ENCODE results near the gene PLS1. TPM values are rescaled to one million over a fixed set of nuclear protein-coding genes. Genes with fewer than 3 reads are reported as not detected.

PLS1 gene
- total RNA-seq, 6 experiments from 2014 or later: 0.64 to 1.4 (median 1.2) TPM

GRCh38 chr3:142626971-142627370 is 30.8 kb downstream of the PLS1 start:
- Mint-ChIP-seq H3K4me3 (no peak overlapping the region), H3K27me3 (ENCODE audit: insufficient read depth) (peaks cover 13% of the 10 kb centered on the region; the same call in 1 of the 2 replicates)

GRCh38 chr3:142628801-142629200 is 32.6 kb downstream of the PLS1 start:
- Mint-ChIP-seq H3K4me1 (ENCODE audit: low read depth) (no peaks in the 10 kb centered on the region), H3K9me3 (no peaks in the 10 kb centered on the region), H3K27me3 (ENCODE audit: insufficient read depth) (peaks cover 13% of the 10 kb centered on the region), H3K36me3 (ENCODE audit: low read depth) (no peaks in the 10 kb centered on the region), H3K27ac (no peak overlapping the region), H3K4me3 (no peak overlapping the region)
- DNase-seq: no peak
- no peak for TF ChIP-seq CTCF (IDR thresholded peaks at IDR 0.05)

More at GRCh38 chr3:142626971-142627370, 30.8 kb downstream of the PLS1 start:
- Mint-ChIP-seq H3K9me3 (no peaks in the 10 kb centered on the region), H3K27ac (no peak overlapping the region), H3K4me1 (ENCODE audit: low read depth) (no peaks in the 10 kb centered on the region), H3K36me3 (ENCODE audit: low read depth) (no peaks in the 10 kb centered on the region)
- TF ChIP-seq CTCF (IDR thresholded peaks at IDR 0.05): no peak
- no peak for DNase-seq

GRCh38 chr3:142633073-142633472 is 36.9 kb downstream of the PLS1 start:
- DNase-seq: no peak
- H3K27me3 Mint-ChIP-seq (ENCODE audit: insufficient read depth): peaks cover 7% of the 10 kb centered on the region
- H3K4me3 Mint-ChIP-seq: no peak overlapping the region
- TF ChIP-seq CTCF (IDR thresholded peaks at IDR 0.05): no peak
- no peak overlapping the region for H3K27ac Mint-ChIP-seq
- no peaks in the 10 kb centered on the region for H3K36me3 Mint-ChIP-seq (ENCODE audit: low read depth)
- H3K4me1 Mint-ChIP-seq (ENCODE audit: low read depth): no peaks in the 10 kb centered on the region
- no peaks in the 10 kb centered on the region for H3K9me3 Mint-ChIP-seq

GRCh38 chr3:142636050-142636449 is 39.9 kb downstream of the PLS1 start:
- H3K9me3 Mint-ChIP-seq: no peaks in the 10 kb centered on the region
- no peaks in the 10 kb centered on the region for H3K36me3 Mint-ChIP-seq (ENCODE audit: low read depth)
- no peak overlapping the region for H3K4me3 Mint-ChIP-seq
- TF ChIP-seq CTCF (IDR thresholded peaks at IDR 0.05): no peak
- peaks cover 3% of the 10 kb centered on the region for H3K27me3 Mint-ChIP-seq (ENCODE audit: insufficient read depth)
- DNase-seq: no peak
- no peak overlapping the region for H3K27ac Mint-ChIP-seq
- no peaks in the 10 kb centered on the region for H3K4me1 Mint-ChIP-seq (ENCODE audit: low read depth)

- H3K36me3 Mint-ChIP-seq (ENCODE audit: low read depth): no peaks in the 10 kb centered on the region
- DNase-seq: no peak
- no peak for TF ChIP-seq CTCF (IDR thresholded peaks at IDR 0.05)
- H3K4me3 Mint-ChIP-seq: no peak overlapping the region
- no peak overlapping the region for H3K27ac Mint-ChIP-seq
- no peaks in the 10 kb centered on the region for H3K4me1 Mint-ChIP-seq (ENCODE audit: low read depth)
- H3K27me3 Mint-ChIP-seq (ENCODE audit: insufficient read depth): peaks cover 3% of the 10 kb centered on the region
- H3K9me3 Mint-ChIP-seq: no peaks in the 10 kb centered on the region
Observed at GRCh38 chr3:142636664-142637063, 40.5 kb downstream of the PLS1 start.

- no peak for TF ChIP-seq CTCF (IDR thresholded peaks at IDR 0.05)
- H3K27me3 Mint-ChIP-seq (ENCODE audit: insufficient read depth): peaks cover 8% of the 10 kb centered on the region
- DNase-seq: no peak
- H3K4me3 Mint-ChIP-seq: no peak overlapping the region
- no peaks in the 10 kb centered on the region for H3K4me1 Mint-ChIP-seq (ENCODE audit: low read depth)
- no peaks in the 10 kb centered on the region for H3K36me3 Mint-ChIP-seq (ENCODE audit: low read depth)
- no peaks in the 10 kb centered on the region for H3K9me3 Mint-ChIP-seq
- no peak overlapping the region for H3K27ac Mint-ChIP-seq
Observed at GRCh38 chr3:142638291-142638690, 42.1 kb downstream of the PLS1 start.
